SK-N-SH treated with all-trans-retinoic acid at 6 μM for 48 hours (cell line): ENCODE results near the gene SFXN2.

Experiments used
- ATAC-seq: fragments of 200-7000 bp; cut with Tn5 transposase; 3 replicates; pipeline ENCODE4 v1.9.1; 2020; ENCODE audit warnings: mild to moderate bottlenecking, moderate library complexity
- ARNTL ChIP-seq: fragments of 450-650 bp; formaldehyde crosslinking; IDR thresholded peaks from 2 replicates; pipeline ENCODE4 v1.5.0; 2020; ENCODE audit warnings: low read depth, mild to moderate bottlenecking, moderate library complexity, borderline replicate concordance
- CSDC2 ChIP-seq: fragments of 250-450 bp; sonication (Bioruptor Pico); IDR thresholded peaks from 2 replicates; pipeline ENCODE4 v1.5.0; 2020; ENCODE audit warnings: mild to moderate bottlenecking, moderate library complexity
- ESRRG ChIP-seq: fragments of 250-450 bp; sonication (Bioruptor Pico); IDR thresholded peaks from 2 replicates; pipeline ENCODE4 v1.6.1; 2021; ENCODE audit warnings: mild to moderate bottlenecking
- GLIS3 ChIP-seq: fragments of 250-450 bp; sonication (Bioruptor Pico); IDR thresholded peaks from 2 replicates; pipeline ENCODE4 v1.5.0; 2020; ENCODE audit warnings: mild to moderate bottlenecking, moderate library complexity
- ISL1 ChIP-seq: fragments of 250-450 bp; sonication (Bioruptor Pico); IDR thresholded peaks from 2 replicates; pipeline ENCODE4 v2.1.2; 2022; ENCODE audit warnings: mild to moderate bottlenecking, moderate library complexity
- OSR1 ChIP-seq: fragments of 250-450 bp; sonication (Bioruptor Pico); IDR thresholded peaks from 2 replicates; pipeline ENCODE4 v1.8.0; 2022; ENCODE audit warnings: moderate library complexity, mild to moderate bottlenecking, inconsistent platforms
- PPARA ChIP-seq: fragments of 250-450 bp; sonication (Bioruptor Pico); IDR thresholded peaks from 2 replicates; pipeline ENCODE4 v1.5.0; 2020; ENCODE audit warnings: mild to moderate bottlenecking, borderline replicate concordance
- TCF4 ChIP-seq: fragments of 250-450 bp; sonication (Bioruptor Pico); IDR thresholded peaks from 2 replicates; pipeline ENCODE4 v1.8.0; 2021; ENCODE audit warnings: mild to moderate bottlenecking, moderate library complexity, borderline replicate concordance
- TOX ChIP-seq: fragments of 250-450 bp; sonication (Bioruptor Pico); IDR thresholded peaks from 2 replicates; pipeline ENCODE4 v1.8.0; 2021; ENCODE audit warnings: mild to moderate bottlenecking, moderate library complexity, borderline replicate concordance
- ZC3H10 ChIP-seq: fragments of 250-450 bp; sonication (Bioruptor Pico); IDR thresholded peaks from 2 replicates; pipeline ENCODE4 v1.5.1; 2021; ENCODE audit warnings: mild to moderate bottlenecking, moderate library complexity
- ZFP3 ChIP-seq: fragments of 250-450 bp; sonication (Bioruptor Pico); IDR thresholded peaks from 2 replicates; pipeline ENCODE4 v1.5.0; 2020; ENCODE audit warnings: mild to moderate bottlenecking, moderate library complexity
- ZFP30 ChIP-seq: fragments of 450-650 bp; formaldehyde crosslinking; IDR thresholded peaks from 2 replicates; pipeline ENCODE4 v1.5.0; 2022; ENCODE audit warnings: mild to moderate bottlenecking, moderate library complexity
- ZNF70 ChIP-seq: fragments of 450-650 bp; formaldehyde crosslinking; IDR thresholded peaks from 2 replicates; pipeline ENCODE4 v1.5.0; 2020; ENCODE audit warnings: mild to moderate bottlenecking, moderate library complexity
- ZNF8 ChIP-seq: fragments of 450-650 bp; formaldehyde crosslinking; IDR thresholded peaks from 2 replicates; pipeline ENCODE4 v1.5.0; 2020; ENCODE audit warnings: mild to moderate bottlenecking, moderate library complexity
- TF ChIP-seq, protein P1 (sequence below): fragments of 250-450 bp; sonication (Bioruptor Pico); IDR thresholded peaks from 2 replicates; pipeline ENCODE4 v1.5.1; 2021; ENCODE audit warnings: mild to moderate bottlenecking, moderate library complexity
- TF ChIP-seq, protein P2 (sequence below): fragments of 250-450 bp; sonication (Bioruptor Pico); IDR thresholded peaks from 2 replicates; pipeline ENCODE4 v1.8.0; 2021; ENCODE audit warnings: low read depth, mild to moderate bottlenecking, moderate library complexity, borderline replicate concordance
- TF ChIP-seq, protein P3 (sequence below): fragments of 250-450 bp; sonication (Bioruptor Pico); IDR thresholded peaks from 2 replicates; pipeline ENCODE4 v1.5.1; 2020; ENCODE audit warnings: low read depth, mild to moderate bottlenecking, moderate library complexity
- TF ChIP-seq, protein P4 (sequence below): fragments of 250-450 bp; sonication (Bioruptor Pico); IDR thresholded peaks from 2 replicates; pipeline ENCODE4 v1.8.0; 2020; ENCODE audit warnings: mild to moderate bottlenecking, moderate library complexity, borderline replicate concordance
- TF ChIP-seq, protein P5 (sequence below): fragments of 250-450 bp; sonication (Bioruptor Pico); IDR thresholded peaks from 2 replicates; pipeline ENCODE4 v1.5.0; 2020; ENCODE audit warnings: mild to moderate bottlenecking, moderate library complexity

SFXN2 gene

DNA sequence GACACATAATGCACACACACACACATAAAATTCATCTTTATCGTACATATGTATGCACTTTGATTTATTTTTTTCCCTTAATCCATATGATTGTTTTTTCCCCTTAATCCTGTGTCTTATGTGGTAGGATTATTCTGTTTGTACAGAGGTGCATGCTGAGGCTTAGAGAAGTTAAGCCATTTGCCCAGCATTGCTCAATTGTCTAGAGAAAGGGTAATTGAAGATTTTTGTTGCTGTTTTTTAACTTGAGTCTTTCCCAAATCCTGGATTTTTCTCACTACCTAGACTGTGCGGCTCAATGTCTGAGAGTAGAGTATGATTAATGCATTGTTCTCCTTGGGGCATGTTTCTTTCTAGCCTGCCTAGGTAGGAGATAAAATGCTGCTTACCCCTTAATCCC lies 64.3 kb downstream of the SFXN2 start:
- no peak for ATAC-seq
- TF ChIP-seq ZNF70 (CRISPR knock-in tag) (no peak), TCF4 (CRISPR knock-in tag) (no peak), ARNTL (CRISPR knock-in tag) (no peak), ZC3H10 (CRISPR knock-in tag) (no peak), ISL1 (CRISPR knock-in tag) (no peak), CSDC2 (CRISPR knock-in tag) (no peak), ZFP3 (CRISPR knock-in tag) (no peak), OSR1 (CRISPR knock-in tag) (no peak)
- TF ChIP-seq, protein P1, sequence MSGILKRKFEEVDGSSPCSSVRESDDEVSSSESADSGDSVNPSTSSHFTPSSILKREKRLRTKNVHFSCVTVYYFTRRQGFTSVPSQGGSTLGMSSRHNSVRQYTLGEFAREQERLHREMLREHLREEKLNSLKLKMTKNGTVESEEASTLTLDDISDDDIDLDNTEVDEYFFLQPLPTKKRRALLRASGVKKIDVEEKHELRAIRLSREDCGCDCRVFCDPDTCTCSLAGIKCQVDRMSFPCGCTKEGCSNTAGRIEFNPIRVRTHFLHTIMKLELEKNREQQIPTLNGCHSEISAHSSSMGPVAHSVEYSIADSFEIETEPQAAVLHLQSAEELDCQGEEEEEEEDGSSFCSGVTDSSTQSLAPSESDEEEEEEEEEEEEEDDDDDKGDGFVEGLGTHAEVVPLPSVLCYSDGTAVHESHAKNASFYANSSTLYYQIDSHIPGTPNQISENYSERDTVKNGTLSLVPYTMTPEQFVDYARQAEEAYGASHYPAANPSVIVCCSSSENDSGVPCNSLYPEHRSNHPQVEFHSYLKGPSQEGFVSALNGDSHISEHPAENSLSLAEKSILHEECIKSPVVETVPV (CRISPR knock-in tag), result no peak
- TF ChIP-seq, protein P2, sequence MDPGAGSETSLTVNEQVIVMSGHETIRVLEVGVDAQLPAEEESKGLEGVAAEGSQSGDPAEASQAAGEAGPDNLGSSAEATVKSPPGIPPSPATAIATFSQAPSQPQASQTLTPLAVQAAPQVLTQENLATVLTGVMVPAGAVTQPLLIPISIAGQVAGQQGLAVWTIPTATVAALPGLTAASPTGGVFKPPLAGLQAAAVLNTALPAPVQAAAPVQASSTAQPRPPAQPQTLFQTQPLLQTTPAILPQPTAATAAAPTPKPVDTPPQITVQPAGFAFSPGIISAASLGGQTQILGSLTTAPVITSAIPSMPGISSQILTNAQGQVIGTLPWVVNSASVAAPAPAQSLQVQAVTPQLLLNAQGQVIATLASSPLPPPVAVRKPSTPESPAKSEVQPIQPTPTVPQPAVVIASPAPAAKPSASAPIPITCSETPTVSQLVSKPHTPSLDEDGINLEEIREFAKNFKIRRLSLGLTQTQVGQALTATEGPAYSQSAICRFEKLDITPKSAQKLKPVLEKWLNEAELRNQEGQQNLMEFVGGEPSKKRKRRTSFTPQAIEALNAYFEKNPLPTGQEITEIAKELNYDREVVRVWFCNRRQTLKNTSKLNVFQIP (CRISPR knock-in tag), result no peak
- TF ChIP-seq, protein P3, sequence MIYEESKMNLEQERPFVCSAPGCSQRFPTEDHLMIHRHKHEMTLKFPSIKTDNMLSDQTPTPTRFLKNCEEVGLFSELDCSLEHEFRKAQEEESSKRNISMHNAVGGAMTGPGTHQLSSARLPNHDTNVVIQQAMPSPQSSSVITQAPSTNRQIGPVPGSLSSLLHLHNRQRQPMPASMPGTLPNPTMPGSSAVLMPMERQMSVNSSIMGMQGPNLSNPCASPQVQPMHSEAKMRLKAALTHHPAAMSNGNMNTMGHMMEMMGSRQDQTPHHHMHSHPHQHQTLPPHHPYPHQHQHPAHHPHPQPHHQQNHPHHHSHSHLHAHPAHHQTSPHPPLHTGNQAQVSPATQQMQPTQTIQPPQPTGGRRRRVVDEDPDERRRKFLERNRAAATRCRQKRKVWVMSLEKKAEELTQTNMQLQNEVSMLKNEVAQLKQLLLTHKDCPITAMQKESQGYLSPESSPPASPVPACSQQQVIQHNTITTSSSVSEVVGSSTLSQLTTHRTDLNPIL (CRISPR knock-in tag), result no peak
- TF ChIP-seq, all 23 proteins: peak for 0

DNA sequence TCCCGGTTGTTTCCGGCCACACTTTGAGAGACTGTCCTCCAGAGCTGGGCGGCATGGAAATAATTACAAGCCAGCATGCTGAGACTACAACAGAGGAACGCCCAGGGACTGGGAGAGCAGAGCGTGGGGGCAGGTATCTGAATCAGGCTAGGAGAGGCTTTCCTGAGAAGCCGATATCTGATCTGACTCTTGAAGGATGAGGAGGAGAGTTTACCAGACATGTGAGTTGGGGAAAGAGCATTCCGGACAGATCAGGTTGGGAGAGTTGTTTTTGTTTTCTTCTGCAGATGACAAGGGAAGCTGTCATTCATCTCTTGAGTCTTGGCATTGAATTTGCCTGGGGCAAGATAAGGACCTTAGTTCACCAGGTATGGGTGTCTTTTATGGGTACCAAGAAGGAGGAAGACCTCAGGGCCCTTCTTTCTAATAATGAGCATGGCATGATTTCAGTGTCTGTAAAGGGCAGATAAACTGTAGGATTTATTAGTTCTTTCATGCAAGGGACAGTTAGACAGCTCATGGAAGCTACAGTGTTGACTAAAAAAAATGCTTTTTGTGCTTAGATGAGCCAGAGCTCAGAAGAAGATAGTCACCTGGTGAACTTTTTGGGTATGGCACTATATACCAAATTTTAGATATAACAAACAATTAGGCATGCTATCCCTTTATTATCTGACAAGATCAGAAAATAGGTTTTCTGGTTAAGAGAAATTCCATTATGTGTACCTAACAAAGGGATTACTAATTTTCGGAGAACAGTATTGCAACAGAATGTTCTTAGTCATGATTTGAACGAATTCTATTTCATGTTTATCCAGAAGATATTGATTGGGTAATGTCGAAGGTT lies 65.5 kb downstream of the SFXN2 start:
- no peak for ATAC-seq
- TF ChIP-seq ZC3H10 (CRISPR knock-in tag) (no peak), PPARA (CRISPR knock-in tag) (no peak), ESRRG (CRISPR knock-in tag) (no peak), OSR1 (CRISPR knock-in tag) (no peak), CSDC2 (CRISPR knock-in tag) (no peak), ZFP30 (CRISPR knock-in tag) (no peak)
- TF ChIP-seq, protein P4, sequence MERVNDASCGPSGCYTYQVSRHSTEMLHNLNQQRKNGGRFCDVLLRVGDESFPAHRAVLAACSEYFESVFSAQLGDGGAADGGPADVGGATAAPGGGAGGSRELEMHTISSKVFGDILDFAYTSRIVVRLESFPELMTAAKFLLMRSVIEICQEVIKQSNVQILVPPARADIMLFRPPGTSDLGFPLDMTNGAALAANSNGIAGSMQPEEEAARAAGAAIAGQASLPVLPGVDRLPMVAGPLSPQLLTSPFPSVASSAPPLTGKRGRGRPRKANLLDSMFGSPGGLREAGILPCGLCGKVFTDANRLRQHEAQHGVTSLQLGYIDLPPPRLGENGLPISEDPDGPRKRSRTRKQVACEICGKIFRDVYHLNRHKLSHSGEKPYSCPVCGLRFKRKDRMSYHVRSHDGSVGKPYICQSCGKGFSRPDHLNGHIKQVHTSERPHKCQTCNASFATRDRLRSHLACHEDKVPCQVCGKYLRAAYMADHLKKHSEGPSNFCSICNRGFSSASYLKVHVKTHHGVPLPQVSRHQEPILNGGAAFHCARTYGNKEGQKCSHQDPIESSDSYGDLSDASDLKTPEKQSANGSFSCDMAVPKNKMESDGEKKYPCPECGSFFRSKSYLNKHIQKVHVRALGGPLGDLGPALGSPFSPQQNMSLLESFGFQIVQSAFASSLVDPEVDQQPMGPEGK, result no peak
- TF ChIP-seq, protein P5, sequence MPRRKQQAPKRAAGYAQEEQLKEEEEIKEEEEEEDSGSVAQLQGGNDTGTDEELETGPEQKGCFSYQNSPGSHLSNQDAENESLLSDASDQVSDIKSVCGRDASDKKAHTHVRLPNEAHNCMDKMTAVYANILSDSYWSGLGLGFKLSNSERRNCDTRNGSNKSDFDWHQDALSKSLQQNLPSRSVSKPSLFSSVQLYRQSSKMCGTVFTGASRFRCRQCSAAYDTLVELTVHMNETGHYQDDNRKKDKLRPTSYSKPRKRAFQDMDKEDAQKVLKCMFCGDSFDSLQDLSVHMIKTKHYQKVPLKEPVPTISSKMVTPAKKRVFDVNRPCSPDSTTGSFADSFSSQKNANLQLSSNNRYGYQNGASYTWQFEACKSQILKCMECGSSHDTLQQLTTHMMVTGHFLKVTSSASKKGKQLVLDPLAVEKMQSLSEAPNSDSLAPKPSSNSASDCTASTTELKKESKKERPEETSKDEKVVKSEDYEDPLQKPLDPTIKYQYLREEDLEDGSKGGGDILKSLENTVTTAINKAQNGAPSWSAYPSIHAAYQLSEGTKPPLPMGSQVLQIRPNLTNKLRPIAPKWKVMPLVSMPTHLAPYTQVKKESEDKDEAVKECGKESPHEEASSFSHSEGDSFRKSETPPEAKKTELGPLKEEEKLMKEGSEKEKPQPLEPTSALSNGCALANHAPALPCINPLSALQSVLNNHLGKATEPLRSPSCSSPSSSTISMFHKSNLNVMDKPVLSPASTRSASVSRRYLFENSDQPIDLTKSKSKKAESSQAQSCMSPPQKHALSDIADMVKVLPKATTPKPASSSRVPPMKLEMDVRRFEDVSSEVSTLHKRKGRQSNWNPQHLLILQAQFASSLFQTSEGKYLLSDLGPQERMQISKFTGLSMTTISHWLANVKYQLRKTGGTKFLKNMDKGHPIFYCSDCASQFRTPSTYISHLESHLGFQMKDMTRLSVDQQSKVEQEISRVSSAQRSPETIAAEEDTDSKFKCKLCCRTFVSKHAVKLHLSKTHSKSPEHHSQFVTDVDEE (CRISPR knock-in tag), result no peak

DNA sequence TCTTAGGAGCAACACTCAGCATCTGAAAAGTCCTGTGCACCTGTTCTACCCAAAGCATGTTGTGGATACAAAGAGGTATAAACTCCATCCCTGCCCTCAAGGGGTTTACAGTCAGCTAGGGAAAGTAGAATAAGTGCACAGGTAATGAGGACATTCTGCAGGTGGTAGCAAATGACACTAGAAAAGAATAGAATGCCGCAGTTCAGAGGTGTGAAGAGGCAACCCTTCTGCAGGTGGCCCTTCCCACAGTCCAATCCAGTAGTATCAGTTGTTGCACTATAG lies 66.0 kb downstream of the SFXN2 start:
- TF ChIP-seq ZNF8 (CRISPR knock-in tag), result no peak
- TF ChIP-seq GLIS3 (CRISPR knock-in tag), result no peak
- TF ChIP-seq TOX, result no peak

More for the DNA sequence above, 66.0 kb downstream of the SFXN2 start:
- no peak for ATAC-seq
